Stimulated activated CD8-positive, alpha-beta memory T cell treated with anti-CD3 and anti-CD28 coated beads, Interleukin-2, amount 100 ng/mL, for 1 hour (primary cell): ENCODE results near the gene MTNR1B.

ENCODE experiments used
- DNase-seq, 2 donors: peaks; one replicate each; pipeline ENCODE4 v3.0.0-alpha.2; 2020; ENCODE audit warnings: low read depth in 2 of 2

The MTNR1B gene

GRCh38 chr11:92978271-92979111, 9.0 kb downstream of the MTNR1B start:
- no peak for DNase-seq

- no peak for DNase-seq
These were observed 9.7 kb downstream of the MTNR1B start for GRCh38 chr11:92979176-92979575.

- DNase-seq: no peak
These were observed 10.9 kb downstream of the MTNR1B start for GRCh38 chr11:92980312-92980711.

- no peak for DNase-seq
These were observed 12.1 kb downstream of the MTNR1B start for GRCh38 chr11:92981508-92982043.

- no peak for DNase-seq
These were observed 17.1 kb downstream of the MTNR1B start for GRCh38 chr11:92986585-92986984.

GRCh38 chr11:92993004-92993403, 23.6 kb downstream of the MTNR1B start:
- no peak for DNase-seq

GRCh38 chr11:93000511-93001476, 31.3 kb downstream of the MTNR1B start:
- DNase-seq: no peak

GRCh38 chr11:93001806-93002205, 32.4 kb downstream of the MTNR1B start:
- DNase-seq: no peak

GRCh38 chr11:93002380-93002779, 32.9 kb downstream of the MTNR1B start:
- DNase-seq: no peak

GRCh38 chr11:93005239-93005638, 35.8 kb downstream of the MTNR1B start:
- no peak for DNase-seq

GRCh38 chr11:93013646-93014045, 44.2 kb downstream of the MTNR1B start:
- DNase-seq: no peak

- no peak for DNase-seq
These were observed 47.1 kb downstream of the MTNR1B start for GRCh38 chr11:93016595-93016994.

- no peak for DNase-seq
These were observed 48.6 kb downstream of the MTNR1B start for GRCh38 chr11:93017821-93018690.

- DNase-seq: no peak
These were observed 51.0 kb downstream of the MTNR1B start for GRCh38 chr11:93020248-93021046.

GRCh38 chr11:93024369-93024768, 54.9 kb downstream of the MTNR1B start:
- DNase-seq: no peak

- DNase-seq: no peak
These were observed 56.3 kb downstream of the MTNR1B start for GRCh38 chr11:93025558-93026255.

- no peak for DNase-seq
These were observed 59.6 kb downstream of the MTNR1B start for GRCh38 chr11:93028960-93029522.

GRCh38 chr11:93031386-93031785, 61.9 kb downstream of the MTNR1B start:
- DNase-seq: no peak
